Activated CD4-positive, alpha-beta T cell treated with anti-CD3 and anti-CD28 coated beads for 1 hour (primary cell): ENCODE measurements around the gene GJB4.
A peak's percentile ranks its signal among the peaks of the same experiment; 100 is the strongest.
"Not testable (repeated sequence)": the region's sequence is repeated elsewhere in the genome, so short reads cannot be mapped to it uniquely, and the experiment has no call there.

Source experiments
- DNase-seq: peaks from one replicate; pipeline ENCODE4 v3.0.0-alpha.2; 2020

Gene GJB4

GRCh38 chr1:34759503-34760357 is at the start of gene GJB4:
Gene GJB4, plus strand, starts transcription at chr1:34759740. Its CDS starts 1,515 bp downstream, at chr1:34761255.
- DNase-seq: no peak

- no peak for DNase-seq
These were observed 48.7 kb upstream of the GJB4 start for GRCh38 chr1:34710812-34711211.

- no peak for DNase-seq
These were observed 48.1 kb upstream of the GJB4 start for GRCh38 chr1:34711485-34711884.

- DNase-seq: no peak
These were observed 47.4 kb upstream of the GJB4 start for GRCh38 chr1:34712007-34712688.

GRCh38 chr1:34713443-34713842 is 46.1 kb upstream of the GJB4 start:
- no peak for DNase-seq

GRCh38 chr1:34714386-34714785 is 45.2 kb upstream of the GJB4 start:
- DNase-seq: no peak

- no peak for DNase-seq
These were observed 44.4 kb upstream of the GJB4 start for GRCh38 chr1:34715139-34715538.

- no peak for DNase-seq
These were observed 38.3 kb upstream of the GJB4 start for GRCh38 chr1:34721241-34721640.

GRCh38 chr1:34721646-34722355 is 37.7 kb upstream of the GJB4 start:
- no peak for DNase-seq

- DNase-seq: no peak
These were observed 32.7 kb upstream of the GJB4 start for GRCh38 chr1:34726861-34727260.

- DNase-seq: no peak
These were observed 29.1 kb upstream of the GJB4 start for GRCh38 chr1:34730485-34730884.

- DNase-seq: not testable (repeated sequence)
These were observed 26.7 kb upstream of the GJB4 start for GRCh38 chr1:34732831-34733230.

- DNase-seq: no peak
These were observed 22.8 kb upstream of the GJB4 start for GRCh38 chr1:34736692-34737091.

- DNase-seq: not testable (repeated sequence)
These were observed 22.3 kb upstream of the GJB4 start for GRCh38 chr1:34737236-34737635.

GRCh38 chr1:34739613-34740012 is 19.9 kb upstream of the GJB4 start:
- DNase-seq: no peak

GRCh38 chr1:34740161-34740868 is 19.2 kb upstream of the GJB4 start:
- DNase-seq: no peak

- DNase-seq: peak; percentile 57
These were observed 16.8 kb upstream of the GJB4 start for GRCh38 chr1:34742667-34743270.

- DNase-seq: no peak
These were observed 15.8 kb upstream of the GJB4 start for GRCh38 chr1:34743775-34744174.

GRCh38 chr1:34744851-34745250 is 14.7 kb upstream of the GJB4 start:
- DNase-seq: no peak

- DNase-seq: no peak
These were observed 13.9 kb upstream of the GJB4 start for GRCh38 chr1:34745666-34746065.

GRCh38 chr1:34746101-34746500 is 13.4 kb upstream of the GJB4 start:
- no peak for DNase-seq
